ENCODE results near the gene SYNE1.
"Not testable (repeated sequence)": the region's sequence is repeated elsewhere in the genome, so short reads cannot be mapped to it uniquely, and the experiment has no call there.

SYNE1 gene

GRCh38 chr6:152150196-152150595, 487.0 kb downstream of the SYNE1 start:
- H3K4me3 ChIP-seq (replicated peaks in 1 of 2; ENCODE audit: low read depth in 2 of 2, low read length in 2 of 2): no peak overlapping the region
- DNase-seq (ENCODE audit: low read depth in 2 of 2): peak in 1 of 2 donors; percentile 52
- TF ChIP-seq CTCF (IDR thresholded peaks at IDR 0.05; ENCODE audit: low read depth, low read length): no peak

GRCh38 chr6:152148412-152148811, 488.8 kb downstream of the SYNE1 start:
- no peak overlapping the region for H3K4me3 ChIP-seq (replicated peaks in 1 of 2; ENCODE audit: low read depth in 2 of 2, low read length in 2 of 2)
- no peak for TF ChIP-seq CTCF (IDR thresholded peaks at IDR 0.05; ENCODE audit: low read depth, low read length)
- DNase-seq (ENCODE audit: low read depth in 2 of 2): no peak

- DNase-seq (ENCODE audit: low read depth in 2 of 2): no peak
- TF ChIP-seq CTCF (IDR thresholded peaks at IDR 0.05; ENCODE audit: low read depth, low read length): no peak
- no peak overlapping the region for H3K4me3 ChIP-seq (replicated peaks in 1 of 2; ENCODE audit: low read depth in 2 of 2, low read length in 2 of 2)
These were observed 489.9 kb downstream of the SYNE1 start for GRCh38 chr6:152147269-152147668.

GRCh38 chr6:152146385-152146784, 490.8 kb downstream of the SYNE1 start:
- TF ChIP-seq CTCF (IDR thresholded peaks at IDR 0.05; ENCODE audit: low read depth, low read length): no peak
- H3K4me3 ChIP-seq (replicated peaks in 1 of 2; ENCODE audit: low read depth in 2 of 2, low read length in 2 of 2): no peak overlapping the region
- DNase-seq (ENCODE audit: low read depth in 2 of 2): peak; percentile 58 to 84

GRCh38 chr6:152143359-152143758, 493.8 kb downstream of the SYNE1 start:
- no peak for DNase-seq (ENCODE audit: low read depth in 2 of 2)
- no peak overlapping the region for H3K4me3 ChIP-seq (replicated peaks in 1 of 2; ENCODE audit: low read depth in 2 of 2, low read length in 2 of 2)
- no peak for TF ChIP-seq CTCF (IDR thresholded peaks at IDR 0.05; ENCODE audit: low read depth, low read length)

GRCh38 chr6:152142105-152142504, 495.1 kb downstream of the SYNE1 start:
- H3K4me3 ChIP-seq (replicated peaks in 1 of 2; ENCODE audit: low read depth in 2 of 2, low read length in 2 of 2): no peak overlapping the region
- peak in 1 of 2 donors; percentile 13 for DNase-seq (ENCODE audit: low read depth in 2 of 2)
- TF ChIP-seq CTCF (IDR thresholded peaks at IDR 0.05; ENCODE audit: low read depth, low read length): no peak

GRCh38 chr6:152138344-152138743, 498.8 kb downstream of the SYNE1 start:
- not testable (repeated sequence) for H3K4me3 ChIP-seq (replicated peaks in 1 of 2; ENCODE audit: low read depth in 2 of 2, low read length in 2 of 2); DNase-seq (ENCODE audit: low read depth in 2 of 2)
